HG03135 (cell line): ENCODE results near the gene CABP4.
"Not testable (repeated sequence)": the region's sequence is repeated elsewhere in the genome, so short reads cannot be mapped to it uniquely, and the experiment has no call there.

Experiments
- ATAC-seq: cut with Tn5 transposase; IDR thresholded peaks from one replicate; pipeline ENCODE4 v1.9.1; 2021; ENCODE audit warnings: mild to moderate bottlenecking, moderate library complexity; ENCODE audit not compliant: unreplicated experiment

The CABP4 gene

DNA sequence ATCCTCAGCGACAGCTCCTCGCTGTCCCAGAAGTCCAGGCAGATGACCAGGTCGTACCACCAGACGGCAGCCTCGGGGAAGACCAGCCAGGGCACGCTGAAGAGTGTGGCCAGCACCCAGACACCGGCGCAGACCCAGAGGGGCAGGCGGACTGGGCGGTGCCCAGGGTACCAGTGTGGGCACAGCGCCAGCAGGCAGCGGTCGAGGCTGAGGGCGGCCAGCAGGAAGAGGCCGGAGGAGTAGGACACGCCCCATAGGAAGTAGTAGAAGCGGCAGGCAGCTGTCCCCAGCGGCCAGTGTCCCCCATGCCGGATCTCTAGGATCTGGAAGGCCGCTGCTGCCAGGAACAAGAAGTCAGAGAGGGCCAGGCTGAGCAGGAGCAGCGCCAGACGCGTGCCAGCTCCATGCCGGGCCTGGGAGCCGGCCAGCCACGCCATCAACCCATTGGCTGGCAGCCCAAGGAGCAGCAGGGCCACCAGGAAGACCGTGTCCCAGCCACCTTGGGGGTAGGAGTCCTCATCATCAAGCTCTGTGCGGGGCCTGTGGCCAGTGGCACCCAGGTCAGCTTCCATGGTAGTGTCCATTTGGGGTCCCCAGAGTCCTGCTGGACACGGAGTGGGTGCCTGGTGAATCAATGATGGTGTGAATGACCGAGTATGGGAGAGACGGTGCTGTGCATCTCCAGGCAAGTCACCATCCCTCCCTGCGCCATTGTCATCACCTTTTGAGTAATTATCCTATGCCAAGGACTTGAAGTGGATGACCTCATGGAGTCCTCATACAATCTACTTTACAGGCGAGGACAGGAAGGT lies 2.8 kb upstream of the CABP4 start, which contains the start of gene GPR152:
Gene GPR152, minus strand, starts transcription at position 589 of the 812 bp plus-strand sequence. Its CDS starts 5 bp downstream, at position 584.
- ATAC-seq, result no peak

DNA sequence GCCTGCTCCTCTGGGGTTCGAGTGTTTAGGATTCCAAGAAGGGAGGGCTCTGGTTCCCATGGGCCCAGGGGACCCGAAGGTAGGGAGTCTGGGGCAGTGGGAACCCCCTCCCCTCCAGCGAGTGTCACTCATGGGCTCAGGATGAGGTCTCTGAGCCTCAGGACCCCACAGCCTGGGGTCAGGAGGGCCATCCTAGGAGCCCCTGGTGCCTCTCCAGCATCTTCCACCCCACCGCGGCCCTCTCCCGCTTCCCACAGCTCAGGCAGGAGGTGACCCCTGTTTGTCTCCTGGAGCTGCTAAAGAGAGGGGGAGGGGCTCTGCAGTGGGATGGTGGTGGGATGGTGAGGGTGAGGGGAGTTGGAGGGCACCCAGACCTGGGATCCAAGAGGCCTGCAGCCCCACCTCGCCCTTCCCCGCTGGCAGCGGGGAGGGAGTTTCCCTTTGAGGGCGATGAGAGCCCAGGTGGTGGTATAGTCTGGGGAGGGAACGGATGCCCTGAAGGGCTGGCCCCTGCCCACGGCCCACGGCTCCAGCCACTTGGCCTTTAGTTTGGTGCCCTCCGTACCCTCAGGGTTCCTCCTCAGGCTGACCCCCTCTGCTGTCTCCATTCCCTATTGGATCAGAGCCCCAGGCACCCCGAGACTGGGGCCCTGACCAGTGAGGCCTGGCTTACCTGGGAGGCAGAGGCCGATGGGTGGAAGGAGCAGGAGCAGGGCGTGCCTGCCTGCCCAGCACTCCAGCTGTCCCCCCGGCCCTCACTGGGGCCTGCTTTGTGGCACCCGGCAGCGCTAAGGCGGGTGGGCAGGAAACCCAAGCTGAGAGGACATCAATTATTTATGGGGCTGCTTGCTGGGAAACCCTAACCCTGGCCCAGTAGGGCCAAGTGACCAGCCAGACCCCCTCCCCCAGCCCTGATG lies 1.1 kb upstream of the CABP4 start:
- ATAC-seq, result no peak

DNA sequence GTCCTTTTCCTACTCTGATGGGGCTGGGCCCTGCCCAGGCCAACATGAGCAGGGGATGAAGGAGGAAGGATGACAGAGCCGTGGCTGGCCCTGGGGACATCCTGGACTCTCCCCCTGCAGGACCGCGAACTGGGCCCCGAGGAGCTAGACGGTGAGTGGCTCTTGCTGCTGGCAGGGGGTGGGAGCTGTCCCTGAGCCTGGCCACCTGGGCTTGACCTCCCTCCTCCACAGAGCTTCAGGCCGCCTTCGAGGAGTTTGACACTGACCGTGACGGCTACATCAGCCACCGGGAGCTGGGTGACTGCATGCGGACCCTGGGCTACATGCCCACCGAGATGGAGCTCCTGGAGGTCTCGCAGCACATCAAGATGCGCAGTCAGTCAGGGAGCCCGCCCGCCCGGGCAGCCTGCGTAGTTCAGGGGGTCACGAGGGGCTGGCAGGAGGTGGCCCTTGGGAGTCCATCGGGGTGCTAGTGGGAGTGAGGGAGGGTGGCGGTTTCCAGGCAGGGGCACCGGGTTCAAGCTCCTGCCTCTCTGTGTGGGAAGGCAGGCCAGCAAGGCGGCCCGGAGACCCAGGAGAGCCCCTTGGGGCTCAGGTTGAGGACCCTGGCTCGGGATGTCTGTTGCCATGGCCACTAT lies 1.0 kb downstream of the CABP4 start:
- ATAC-seq, result no peak

DNA sequence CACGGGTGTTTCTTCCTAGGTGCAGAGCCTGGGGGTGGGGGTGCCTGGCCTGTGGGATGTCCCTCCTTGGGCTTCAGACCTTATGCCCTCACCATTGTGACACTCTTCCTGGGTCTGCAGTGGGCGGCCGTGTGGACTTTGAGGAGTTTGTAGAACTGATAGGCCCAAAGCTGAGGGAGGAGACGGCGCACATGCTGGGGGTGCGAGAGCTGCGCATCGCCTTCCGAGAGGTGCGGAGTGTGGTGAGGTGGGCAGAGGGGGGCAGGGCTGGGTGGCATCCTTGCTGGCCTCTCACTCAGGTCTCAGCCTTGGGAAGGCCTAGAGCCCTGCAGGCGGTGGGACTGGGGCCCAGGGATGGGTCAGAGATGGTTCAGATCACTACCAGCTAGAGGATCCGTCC lies 2.3 kb downstream of the CABP4 start:
- ATAC-seq, result no peak

DNA sequence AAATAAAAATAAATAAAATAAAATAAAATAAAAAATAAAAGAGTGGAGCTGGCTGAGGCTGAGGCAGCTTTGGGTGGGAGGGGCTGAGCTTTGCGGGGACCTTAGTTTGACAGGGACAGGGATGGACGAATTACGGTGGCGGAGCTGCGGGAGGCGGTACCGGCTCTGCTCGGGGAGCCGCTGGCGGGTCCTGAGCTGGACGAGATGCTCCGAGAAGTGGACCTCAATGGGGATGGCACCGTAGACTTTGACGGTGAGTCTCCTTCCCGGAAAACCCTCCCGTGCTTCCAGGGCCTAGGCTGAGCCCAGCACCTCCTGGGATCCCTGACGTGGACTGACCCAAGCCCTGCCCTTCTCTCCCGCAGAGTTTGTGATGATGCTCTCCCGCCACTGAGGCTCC lies 3.1 kb downstream of the CABP4 start:
- no peak for ATAC-seq

DNA sequence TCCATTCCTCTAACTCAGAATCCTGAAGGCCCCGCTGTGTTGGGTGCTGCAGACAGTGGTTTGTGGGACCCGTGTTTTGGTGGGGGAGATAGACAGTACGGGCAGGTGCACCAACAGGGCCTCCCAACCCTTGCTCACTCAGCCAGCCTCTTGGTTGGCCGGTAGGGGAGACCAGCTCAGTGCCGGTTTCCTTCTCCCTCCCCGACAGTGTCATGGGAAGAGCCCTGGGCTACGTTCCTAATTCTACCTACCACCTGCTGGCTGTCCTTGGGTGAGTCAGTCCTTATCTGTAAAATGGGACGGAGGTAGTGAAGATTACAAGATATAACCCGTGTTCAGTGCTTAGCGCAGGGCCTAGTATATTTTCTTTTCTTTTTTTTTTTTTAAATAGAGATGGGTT lies 8.0 kb downstream of the CABP4 start:
- ATAC-seq, result no peak

DNA sequence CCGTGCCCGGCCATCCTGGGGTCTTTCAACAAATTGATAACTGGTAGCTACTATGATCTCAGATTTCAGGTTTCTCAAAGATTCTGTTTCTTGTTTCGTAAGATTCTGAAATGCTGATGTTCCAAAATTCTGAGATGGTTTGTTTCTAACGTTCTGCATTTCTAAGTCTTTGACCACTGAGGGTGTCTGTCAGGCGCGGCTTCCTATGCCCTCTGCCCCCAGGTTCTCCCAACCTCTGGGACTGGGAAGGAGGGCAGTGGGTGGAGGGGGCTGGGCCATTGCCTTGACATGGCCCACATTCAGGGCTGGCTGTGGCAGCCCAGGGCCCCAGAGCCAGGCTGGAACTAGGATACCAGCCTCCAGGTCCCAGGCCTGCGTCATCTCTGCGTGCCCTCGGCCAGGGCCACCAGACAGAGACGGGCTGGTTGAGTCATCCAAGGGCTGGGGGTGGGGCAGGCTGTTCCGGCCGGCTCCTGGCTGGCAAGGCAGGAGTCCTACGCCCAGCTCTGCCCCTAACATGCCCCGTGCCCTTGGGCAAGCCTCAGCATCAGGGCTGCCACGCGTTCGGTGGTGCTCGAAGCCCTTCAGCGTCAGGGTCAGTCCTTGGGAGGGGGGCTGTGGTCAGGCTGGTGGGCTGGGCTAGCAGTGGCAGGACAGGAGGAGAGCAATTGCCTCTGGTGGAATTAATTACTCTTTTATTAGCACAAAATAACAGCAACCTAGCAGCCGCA lies 8.7 kb downstream of the CABP4 start:
- no peak for ATAC-seq

DNA sequence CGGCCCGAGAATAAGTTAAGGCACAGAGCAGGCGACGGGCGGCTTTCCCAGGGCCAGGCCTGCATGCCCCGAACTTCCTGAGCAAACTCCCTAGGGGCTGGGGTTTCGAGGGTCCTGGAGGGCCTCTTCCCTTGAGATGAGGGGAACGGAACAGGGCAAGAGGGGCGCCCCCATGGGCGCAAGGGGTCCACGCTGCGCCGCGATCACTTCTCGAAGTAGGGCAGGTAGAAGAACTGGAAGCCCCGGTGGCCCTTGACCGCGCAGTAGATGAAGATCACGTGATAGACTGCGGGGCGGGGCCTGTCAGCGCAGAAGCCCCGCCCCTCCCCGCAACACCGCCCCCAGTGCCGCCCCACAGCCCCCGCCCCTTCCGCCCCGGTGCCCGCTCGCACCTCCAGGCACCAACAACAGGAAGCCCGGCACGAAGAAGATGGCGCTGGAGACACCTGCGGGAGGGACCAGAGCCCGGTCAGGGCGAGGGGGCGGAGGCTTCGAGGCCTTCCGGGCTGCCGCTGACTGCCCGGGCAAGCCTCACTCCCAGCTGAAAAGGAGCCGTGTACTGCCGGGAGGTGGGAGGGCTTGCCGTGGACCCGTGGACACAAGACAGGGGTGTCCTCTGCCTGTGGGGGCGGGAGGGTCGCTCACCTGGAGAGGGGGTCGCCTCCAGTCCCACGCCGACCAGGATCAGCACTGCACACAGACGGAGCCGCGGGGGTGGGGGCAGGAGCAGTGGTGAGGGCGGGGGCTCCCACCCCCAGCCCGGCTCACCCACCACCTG lies 9.4 kb downstream of the CABP4 start:
- peak; percentile 58 for ATAC-seq

DNA sequence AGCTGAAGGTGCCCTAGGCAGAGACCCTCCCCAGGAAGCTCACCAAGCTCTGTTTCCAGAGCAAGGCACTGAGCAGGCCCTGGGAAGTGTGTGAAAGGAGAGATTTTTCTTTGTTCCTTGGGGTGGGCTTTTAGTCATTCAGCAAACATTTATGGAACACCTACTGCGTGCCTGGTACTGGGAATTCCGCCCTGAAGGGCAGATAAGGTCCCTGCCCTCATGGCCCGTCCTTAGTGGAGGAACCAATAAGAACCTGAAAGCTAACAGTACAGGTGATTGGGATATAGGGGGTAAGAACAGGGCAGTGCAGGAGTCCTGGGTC lies 10.0 kb downstream of the CABP4 start:
- ATAC-seq, result no peak

DNA sequence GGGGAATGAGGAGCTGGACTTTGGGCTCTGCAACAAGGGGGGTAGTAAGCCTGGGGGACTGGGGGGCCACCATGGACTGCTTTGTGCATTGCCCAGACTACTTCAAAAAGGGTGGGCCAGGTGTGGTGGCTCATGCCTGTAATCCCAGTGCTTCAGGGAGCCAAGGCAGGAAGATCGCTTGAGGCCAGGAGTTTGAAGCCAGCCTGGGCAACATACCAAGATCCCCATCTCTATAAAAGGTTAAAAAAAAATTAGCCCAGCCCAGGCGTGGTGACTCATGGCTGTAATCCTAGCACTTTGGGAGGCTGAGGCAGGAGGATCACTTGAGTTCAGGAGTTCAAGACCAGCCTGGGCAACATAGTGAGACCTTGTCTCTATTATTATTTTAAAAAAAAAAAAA lies 10.4 kb downstream of the CABP4 start:
- not testable (repeated sequence) for ATAC-seq

DNA sequence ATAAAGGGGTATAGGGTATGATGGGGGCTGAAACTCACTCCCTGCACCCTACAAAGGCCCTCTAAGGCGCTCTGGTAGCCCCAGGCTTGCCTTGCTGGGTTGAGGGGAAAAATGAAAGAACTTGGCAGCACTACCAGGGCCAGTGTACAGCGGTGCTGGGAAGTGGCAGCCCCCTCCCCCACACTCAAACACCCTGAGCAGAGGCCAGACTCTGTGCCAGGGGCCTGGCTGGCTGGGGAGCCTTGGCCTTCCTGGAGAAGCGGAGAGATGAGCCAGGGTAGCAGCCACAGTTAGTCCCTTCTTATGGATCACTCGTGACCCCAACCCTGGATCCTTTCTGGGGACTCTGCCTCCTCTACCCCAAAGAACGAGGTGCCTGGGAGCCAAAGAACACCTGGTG lies 11.2 kb downstream of the CABP4 start:
- ATAC-seq, result no peak

DNA sequence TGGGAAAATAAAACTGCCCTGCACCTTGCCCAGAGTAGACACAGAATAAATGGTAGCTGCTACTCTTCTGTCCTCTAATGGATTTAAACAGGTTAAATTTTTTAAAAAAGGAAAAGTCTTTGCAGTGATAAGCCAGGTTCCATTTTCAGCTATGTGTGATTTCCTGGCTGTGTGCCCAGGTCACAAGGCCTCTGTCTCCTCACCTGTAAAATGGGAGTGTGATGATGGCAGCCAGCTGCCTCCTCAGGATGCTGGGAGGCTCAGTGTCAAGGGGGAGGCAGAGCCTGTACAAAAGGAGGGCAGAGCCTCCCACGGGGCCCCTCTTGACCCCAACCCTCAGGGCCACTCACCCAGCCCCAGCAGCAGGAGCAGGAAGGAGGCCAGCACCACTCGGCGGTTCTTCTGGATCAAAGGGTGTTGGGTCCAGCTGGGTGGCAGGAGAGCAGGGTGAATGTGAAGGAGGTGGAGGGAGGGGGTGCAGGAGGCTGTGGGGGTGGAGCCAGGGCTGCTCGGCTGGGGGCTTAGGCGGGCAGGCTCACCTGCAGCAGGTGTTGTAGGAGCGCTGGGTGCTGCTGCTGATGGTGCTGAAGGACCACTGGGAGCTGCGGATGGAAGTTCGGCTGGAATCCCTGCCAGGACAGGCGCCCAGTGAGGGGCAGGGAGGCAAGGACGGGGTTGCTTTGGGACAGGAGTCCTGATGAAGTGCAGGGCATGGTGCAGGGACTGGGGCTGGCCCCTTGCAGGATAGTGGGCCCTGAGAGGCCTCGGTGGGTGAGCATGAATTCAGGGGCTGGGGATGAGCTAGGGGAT lies 12.0 kb downstream of the CABP4 start:
- ATAC-seq, result no peak

DNA sequence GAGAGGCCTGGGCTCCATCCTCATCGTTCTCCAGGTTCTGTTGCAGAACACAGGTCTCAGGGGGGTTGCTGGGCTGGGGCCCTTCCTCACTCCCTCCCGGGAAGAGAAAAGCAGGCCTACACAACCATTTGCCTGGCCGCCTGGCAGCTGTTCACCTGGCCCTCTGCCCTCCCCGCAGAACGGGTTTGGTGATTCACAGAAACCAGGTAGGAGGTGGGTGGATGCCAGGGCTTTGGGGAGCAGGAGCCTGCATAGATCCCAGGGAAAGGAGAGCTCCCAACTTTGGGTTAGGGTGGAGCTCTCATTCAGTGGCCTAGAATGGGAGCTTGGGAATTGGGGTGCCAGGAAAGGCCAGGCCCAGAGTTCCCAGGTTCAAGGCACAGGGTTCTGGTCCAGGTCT lies 12.9 kb downstream of the CABP4 start:
- ATAC-seq, result no peak

DNA sequence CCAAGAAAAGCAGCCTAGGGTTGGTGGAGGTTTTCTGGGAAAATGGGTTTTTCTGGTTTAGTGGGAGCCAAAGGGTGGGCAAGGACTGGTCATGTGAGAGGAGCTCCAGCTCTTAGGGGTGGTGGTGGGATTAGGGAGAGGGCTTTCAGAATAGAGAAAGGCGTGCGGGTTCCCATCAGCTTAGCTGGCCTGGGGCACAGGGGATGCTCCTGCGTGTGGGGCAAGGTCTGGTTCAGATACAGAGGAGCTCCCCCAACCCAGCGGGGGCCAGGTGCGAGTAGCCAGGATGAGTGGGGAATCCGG lies 13.3 kb downstream of the CABP4 start:
- no peak for ATAC-seq

DNA sequence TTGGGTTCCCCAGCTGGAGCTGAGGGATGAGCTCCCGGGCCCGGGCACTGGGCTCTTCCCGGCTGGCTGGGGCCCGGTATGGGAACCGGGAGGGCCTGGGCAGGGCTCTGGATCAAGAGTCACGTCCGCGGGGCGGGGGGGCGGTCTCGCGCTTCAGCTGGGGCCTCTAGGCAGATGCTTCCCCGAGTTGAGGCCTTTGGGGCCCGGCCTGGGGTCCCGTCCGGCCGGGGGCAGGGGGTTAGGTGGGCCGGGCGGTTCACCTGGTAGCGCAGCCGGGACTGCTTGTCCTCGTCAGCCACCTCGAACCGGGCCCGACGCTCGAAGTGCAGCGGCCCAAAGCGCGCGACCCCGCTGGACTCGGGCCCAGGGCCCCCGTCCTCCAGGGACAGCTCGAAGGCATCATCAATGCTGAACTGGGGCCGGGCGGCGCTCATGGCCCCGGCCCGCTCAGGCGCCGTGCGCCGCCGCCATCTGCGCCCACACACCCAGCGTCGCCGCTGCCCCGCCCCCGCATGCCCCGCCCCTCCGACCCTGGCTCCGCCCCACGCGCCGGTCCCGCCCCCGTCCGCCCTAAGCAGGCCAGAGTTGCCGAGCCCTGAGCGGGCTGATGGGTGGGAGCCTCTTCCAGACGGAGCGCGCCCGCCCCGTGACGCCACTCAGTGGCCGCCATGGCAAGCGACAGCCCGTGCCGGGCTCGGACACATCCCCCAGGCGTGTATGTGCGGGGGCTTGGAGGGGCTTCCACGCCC lies 13.8 kb downstream of the CABP4 start, which contains the start of gene TMEM134:
Gene TMEM134, minus strand, starts transcription at position 493 of the 749 bp plus-strand sequence. Its CDS starts 59 bp downstream, at position 434.
- ATAC-seq, result peak; percentile 65

DNA sequence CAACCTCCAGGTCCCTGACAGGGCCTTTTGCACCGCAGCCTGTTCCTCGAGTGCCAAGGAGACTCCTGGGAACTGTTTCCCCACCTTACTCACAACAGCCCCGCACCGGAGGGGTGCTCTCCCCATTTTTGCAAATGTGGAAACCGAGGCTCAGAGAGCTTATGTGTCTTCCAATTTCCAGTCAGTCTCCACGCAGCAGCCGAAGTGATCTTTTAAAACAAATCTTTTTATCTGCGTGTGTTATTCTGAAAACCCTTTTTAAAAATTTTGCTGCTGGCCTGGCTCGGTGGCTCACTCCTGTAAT lies 14.3 kb downstream of the CABP4 start:
- ATAC-seq, result no peak

DNA sequence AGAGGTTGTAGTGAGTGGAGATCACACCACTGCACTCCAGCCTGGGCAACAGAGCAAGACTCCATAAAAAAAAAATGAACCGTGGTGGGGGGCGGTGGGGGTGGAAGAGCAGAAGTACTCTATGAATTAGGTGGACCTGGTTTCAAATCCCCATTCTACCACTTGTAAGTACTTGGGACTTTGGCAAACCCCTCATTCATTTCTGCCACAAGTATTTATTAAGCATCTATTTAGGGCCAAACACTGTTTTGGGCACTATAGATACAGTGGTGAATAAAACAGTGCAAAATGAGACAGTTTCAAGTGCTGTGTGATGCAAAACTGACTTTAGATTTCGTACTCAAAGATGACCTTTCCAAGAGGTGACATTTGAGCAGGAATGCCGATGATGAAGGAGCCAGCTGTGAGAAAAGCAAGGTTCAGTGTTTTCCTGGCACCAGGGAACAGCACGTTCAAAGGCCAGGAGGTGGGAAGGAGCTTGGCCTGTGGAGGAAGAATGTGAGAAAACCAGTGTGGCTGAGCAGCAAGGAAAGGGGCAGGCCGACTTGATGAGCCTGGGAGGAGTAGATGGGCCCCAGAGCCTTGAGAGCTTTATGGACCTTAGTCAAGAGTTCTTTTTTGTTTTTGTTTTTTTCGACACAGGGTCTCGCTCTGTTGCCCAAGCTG lies 15.3 kb downstream of the CABP4 start:
- ATAC-seq, result no peak

DNA sequence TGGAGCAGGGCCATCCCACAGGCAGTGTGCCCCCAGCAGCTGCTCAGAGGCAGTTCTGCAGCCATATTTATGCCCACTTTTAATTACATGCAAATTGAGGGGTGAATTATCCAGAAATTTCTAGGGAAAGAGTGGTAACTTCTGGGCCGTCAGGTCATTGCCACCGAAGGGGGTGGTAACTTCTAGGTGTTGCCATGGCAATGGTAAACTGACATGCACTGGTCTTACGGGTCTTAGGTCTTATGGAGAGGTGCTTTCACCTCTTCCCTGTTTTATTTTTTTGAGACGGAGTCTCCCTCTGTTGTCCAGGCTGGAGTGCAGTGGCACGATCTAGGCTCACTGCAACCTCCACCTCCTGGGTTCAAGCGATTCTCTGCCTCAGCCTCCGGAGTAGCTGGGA lies 17.7 kb downstream of the CABP4 start:
- ATAC-seq, result no peak
